GM13977 (cell line): ENCODE data around the gene LRRC10.

Experiments
- DNase-seq: peaks from one replicate; pipeline ENCODE4 v3.0.0; 2012; ENCODE audit warnings: low spot score
- in situ Hi-C: fragments of 300-500 bp; cut with MboI; formaldehyde crosslinking; loops from one replicate; pipeline ENCODE4 v1.12.0; 2022; ENCODE audit warnings: low sequenced_read_pairs, low pct_unique_long_range_greater_than_20kb, mixed read lengths, inconsistent platforms; ENCODE audit not compliant: unreplicated experiment
- TF ChIP-seq, protein P1 (sequence below): IDR thresholded peaks from 2 replicates; pipeline ENCODE4 v1.5.1; 2012; ENCODE audit warnings: mild to moderate bottlenecking, control low read depth; ENCODE audit not compliant: insufficient read depth; ENCODE audit errors: extremely low read depth, missing control alignments

Gene LRRC10

DNA sequence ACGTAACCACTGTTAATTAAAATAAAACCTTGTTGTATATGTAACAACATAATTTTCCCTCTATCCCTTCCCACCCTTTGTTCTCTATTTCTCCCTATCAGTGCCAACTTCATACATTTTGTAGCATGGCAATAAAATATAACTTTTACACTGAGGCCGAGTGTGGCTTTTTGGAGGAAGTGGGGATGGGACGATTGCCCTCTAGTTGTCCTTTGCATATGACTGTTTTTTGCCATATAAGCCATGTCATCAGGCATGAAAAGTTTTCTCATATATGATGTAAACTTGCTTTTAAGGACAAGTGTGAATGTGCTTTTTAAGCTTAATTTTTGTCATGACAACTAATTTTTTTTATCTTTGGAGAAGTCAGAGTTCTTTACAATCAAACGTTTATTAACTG lies 31.7 kb downstream of the LRRC10 start:
- in situ Hi-C loops: loop anchor here (25.0 kb wide), 1 partner anchor 192 kb away; no protein-coding TSS in a partner anchor
- DNase-seq: no peak
- TF ChIP-seq, protein P1, sequence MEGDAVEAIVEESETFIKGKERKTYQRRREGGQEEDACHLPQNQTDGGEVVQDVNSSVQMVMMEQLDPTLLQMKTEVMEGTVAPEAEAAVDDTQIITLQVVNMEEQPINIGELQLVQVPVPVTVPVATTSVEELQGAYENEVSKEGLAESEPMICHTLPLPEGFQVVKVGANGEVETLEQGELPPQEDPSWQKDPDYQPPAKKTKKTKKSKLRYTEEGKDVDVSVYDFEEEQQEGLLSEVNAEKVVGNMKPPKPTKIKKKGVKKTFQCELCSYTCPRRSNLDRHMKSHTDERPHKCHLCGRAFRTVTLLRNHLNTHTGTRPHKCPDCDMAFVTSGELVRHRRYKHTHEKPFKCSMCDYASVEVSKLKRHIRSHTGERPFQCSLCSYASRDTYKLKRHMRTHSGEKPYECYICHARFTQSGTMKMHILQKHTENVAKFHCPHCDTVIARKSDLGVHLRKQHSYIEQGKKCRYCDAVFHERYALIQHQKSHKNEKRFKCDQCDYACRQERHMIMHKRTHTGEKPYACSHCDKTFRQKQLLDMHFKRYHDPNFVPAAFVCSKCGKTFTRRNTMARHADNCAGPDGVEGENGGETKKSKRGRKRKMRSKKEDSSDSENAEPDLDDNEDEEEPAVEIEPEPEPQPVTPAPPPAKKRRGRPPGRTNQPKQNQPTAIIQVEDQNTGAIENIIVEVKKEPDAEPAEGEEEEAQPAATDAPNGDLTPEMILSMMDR: no peak

DNA sequence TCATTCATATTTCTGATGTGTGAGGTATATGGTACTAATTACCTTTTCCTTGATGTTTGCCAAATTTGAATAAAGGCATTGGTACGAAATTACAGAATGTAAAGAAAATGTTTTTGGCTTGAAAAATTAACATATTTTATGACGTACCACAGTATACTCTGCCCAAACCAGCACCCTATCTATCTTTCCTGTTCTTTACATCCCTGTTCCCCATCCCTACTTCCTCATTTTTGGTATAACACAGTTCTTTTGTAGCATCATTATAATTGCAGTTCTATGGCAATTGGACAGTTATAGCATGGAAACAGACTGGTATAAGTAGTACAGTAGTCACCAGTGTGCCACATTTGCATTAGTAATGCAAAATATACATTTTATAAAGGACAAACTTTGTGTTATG lies 32.4 kb downstream of the LRRC10 start:
- in situ Hi-C loops: loop anchor here (25.0 kb wide), 1 partner anchor 191 kb away; no protein-coding TSS in a partner anchor
- TF ChIP-seq, protein P1: no peak
- DNase-seq: no peak

DNA sequence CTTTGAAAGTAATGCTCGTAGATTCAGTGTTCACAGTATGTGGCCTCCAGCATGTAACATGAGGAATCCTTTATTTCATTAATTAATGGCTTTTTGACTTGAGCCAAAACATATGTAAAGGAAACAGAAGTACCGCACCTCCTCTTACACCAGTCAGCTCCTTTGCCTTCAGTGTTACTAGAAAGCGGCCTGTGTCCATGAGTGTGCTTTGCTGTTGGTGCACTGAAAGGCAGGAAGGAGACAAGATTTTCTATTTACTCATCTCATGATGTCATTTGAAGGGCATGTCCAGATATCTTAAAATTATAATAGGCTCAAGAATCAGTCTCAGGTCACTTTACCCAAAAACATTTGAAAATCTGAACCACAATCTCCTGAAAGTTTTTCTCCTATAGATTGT lies 35.4 kb downstream of the LRRC10 start:
- in situ Hi-C loops: loop anchor here (25.0 kb wide), 1 partner anchor 188 kb away; no protein-coding TSS in a partner anchor
- TF ChIP-seq, protein P1: no peak
- no peak for DNase-seq

DNA sequence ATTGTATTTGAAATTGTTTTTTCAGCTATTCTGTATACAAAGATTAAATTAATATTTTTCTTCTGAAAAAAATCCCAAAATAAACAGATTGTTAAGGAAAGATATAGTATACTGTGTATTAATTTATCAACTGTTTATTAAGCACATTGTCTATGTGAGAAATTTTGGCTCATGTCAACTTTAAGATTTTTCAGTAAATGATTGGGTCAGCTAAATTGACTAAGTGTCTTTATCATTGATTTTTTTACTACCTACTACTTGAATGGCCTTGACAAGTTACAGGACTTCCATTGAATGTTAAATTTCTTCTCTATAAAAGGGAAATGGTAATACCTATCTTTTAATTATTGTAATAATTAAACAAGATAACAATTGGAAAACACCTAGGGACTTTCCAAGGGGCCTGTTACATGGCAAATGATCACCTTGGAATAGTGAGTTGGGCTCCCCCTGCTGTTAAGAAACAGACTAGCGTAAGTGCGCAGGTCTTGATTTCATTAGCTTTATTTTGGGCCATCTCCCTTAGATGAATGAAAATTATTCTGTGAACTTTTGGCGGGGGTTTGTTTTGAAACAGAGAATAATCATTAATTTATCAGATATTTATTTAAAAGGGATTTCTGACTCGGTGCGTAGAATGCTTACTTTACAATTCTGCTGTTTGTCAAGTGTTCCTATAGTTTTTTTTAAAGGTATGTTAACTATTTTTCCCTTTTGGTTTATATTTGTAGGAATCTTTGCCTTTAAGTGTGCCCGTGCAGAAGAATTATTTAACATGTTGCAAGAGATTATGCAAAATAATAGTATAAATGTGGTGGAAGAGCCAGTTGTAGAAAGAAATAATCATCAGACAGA lies 39.9 kb downstream of the LRRC10 start:
- in situ Hi-C loops: no loop called here
- peak; percentile 41 for DNase-seq
- TF ChIP-seq, protein P1: peak; percentile 80

DNA sequence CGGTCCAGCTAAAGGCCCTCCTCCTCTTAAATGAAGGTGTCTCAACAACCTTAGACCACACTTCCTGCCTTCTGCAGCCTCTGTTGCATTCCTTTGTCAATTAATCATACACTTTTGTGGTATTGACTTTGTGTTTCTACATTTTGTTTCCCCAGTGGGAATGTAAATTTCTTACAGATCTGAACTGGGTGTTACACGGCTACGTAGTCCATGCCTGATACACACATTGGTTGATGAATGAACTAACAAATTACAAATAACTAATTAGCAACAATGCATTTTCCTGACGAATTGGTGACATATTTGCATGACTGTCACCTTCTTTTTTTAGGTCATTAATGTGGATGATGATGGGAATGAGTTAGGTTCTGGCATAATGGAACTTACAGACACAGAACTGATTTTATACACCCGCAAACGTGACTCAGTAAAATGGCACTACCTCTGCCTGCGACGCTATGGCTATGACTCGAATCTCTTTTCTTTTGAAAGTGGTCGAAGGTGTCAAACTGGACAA lies 40.6 kb downstream of the LRRC10 start:
- no peak for DNase-seq
- TF ChIP-seq, protein P1: no peak
- in situ Hi-C loops: no loop called here

DNA sequence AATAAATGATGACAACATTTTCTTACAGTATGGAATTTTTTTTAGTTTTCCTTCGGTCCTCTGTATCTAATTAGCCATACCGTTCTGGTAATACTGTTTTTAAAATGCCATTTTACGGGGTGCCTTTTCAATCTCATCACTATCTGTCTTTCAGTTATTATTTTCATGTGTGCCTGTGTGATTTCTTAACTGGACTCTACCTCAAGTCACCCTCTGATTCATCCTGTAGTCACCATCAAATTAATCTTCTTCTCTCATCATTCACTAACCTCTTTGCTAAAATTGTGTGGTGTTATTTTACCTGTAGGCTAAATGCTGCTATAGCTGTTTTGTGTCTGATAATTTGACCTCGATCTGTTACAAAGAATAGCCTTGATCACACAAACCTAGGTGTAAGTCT lies 41.5 kb downstream of the LRRC10 start:
- in situ Hi-C loops: no loop called here
- TF ChIP-seq, protein P1: no peak
- DNase-seq: no peak
